H1 (cell line): ENCODE results near the gene TMEM131L. TPM values are rescaled to one million over a fixed set of nuclear protein-coding genes. Genes with fewer than 3 reads are reported as not detected.

Experiments used
- CTCF ChIA-PET: fragments of 300-600 bp; sonication (Branson Sonifier 250); formaldehyde crosslinking; loops from one replicate; lab custom pipeline; 2021; ENCODE audit not compliant: partially characterized antibody; lab: Charles Lee
- POLR2A ChIA-PET: fragments of 300-600 bp; sonication (Branson Sonifier 250); formaldehyde crosslinking; loops from one replicate; lab custom pipeline; 2021; ENCODE audit warnings: inconsistent platforms; ENCODE audit not compliant: partially characterized antibody; lab: Charles Lee
- DNase-seq, 2 experiments: peaks; one replicate each; pipeline versions ENCODE4 v3.0.0 to v3.0.0-alpha.2; 2010 to 2022; ENCODE audit warnings: low spot score in 2 of 2, low read depth in 1 of 2, mixed read lengths in 1 of 2
- FAIRE-seq: peaks from 2 replicates; lab custom pipeline; 2011; peaks lifted over from hg19 to GRCh38; lab: Jason Lieb, UNC
- H2AFZ ChIP-seq: 2 replicates; pipeline ENCODE4 v1.8.1; 2012; ENCODE audit warnings: low read length, inconsistent platforms
- H2AK5ac ChIP-seq: 2 replicates; pipeline ENCODE4 v1.6.1; 2013; ENCODE audit warnings: low read depth, low read length
- H2BK120ac ChIP-seq: replicated peaks from 2 replicates; pipeline ENCODE3; 2013; ENCODE audit warnings: low read depth, low read length, inconsistent platforms
- H2BK12ac ChIP-seq: 2 replicates; pipeline ENCODE4 v1.6.1; 2013; ENCODE audit warnings: low read depth, low read length
- H2BK15ac ChIP-seq: 2 replicates; pipeline ENCODE4 v1.6.1; 2013; ENCODE audit warnings: low read length
- H2BK20ac ChIP-seq: 2 replicates; pipeline ENCODE4 v1.6.1; 2013; ENCODE audit warnings: low read length
- H2BK5ac ChIP-seq: 2 replicates; pipeline ENCODE4 v1.6.1; 2013; ENCODE audit warnings: low read depth, low read length
- H3K14ac ChIP-seq: 2 replicates; pipeline ENCODE4 v1.6.1; 2013; ENCODE audit warnings: inconsistent platforms; ENCODE audit not compliant: insufficient read length
- H3K18ac ChIP-seq: 2 replicates; pipeline ENCODE4 v1.6.1; 2013; ENCODE audit warnings: low read length; ENCODE audit errors: extremely low read depth
- H3K23ac ChIP-seq: 2 replicates; pipeline ENCODE4 v1.6.1; 2013; ENCODE audit warnings: inconsistent platforms; ENCODE audit not compliant: insufficient read length
- H3K23me2 ChIP-seq: 2 replicates; pipeline ENCODE4 v1.6.1; 2013; ENCODE audit warnings: low read depth, low read length
- H3K27ac ChIP-seq: 2 replicates; pipeline ENCODE4 v1.6.1; 2011; ENCODE audit warnings: low read depth, low read length, inconsistent platforms
- H3K27me3 ChIP-seq, 4 experiments: replicated peaks in 1 of 4; 1 replicate in 1 of 4; 2 replicates in 3 of 4; pipeline versions ENCODE4 v1.6.1 to v1.8.1; 2011 to 2013; ENCODE audit warnings: low read length in 3 of 4, mild to moderate bottlenecking in 3 of 4, inconsistent platforms in 2 of 4, mixed read lengths in 2 of 4, moderate library complexity in 1 of 4; ENCODE audit not compliant: control insufficient read depth in 3 of 4, insufficient read depth in 3 of 4; ENCODE audit errors: extremely low read depth in 1 of 4
- H3K36me3 ChIP-seq, 4 experiments: 2 replicates each; pipeline versions ENCODE4 v1.6.1 to v1.8.1; 2011 to 2013; ENCODE audit warnings: mild to moderate bottlenecking in 4 of 4, low read length in 3 of 4, moderate library complexity in 2 of 4, control low read depth in 1 of 4, inconsistent platforms in 1 of 4; ENCODE audit not compliant: insufficient read depth in 4 of 4, control insufficient read depth in 2 of 4
- H3K4ac ChIP-seq: replicated peaks from 2 replicates; pipeline ENCODE3; 2013; ENCODE audit warnings: low read length, low read depth, mixed read lengths, inconsistent platforms; ENCODE audit not compliant: insufficient read length
- H3K4me1 ChIP-seq, 4 experiments: replicated peaks in 1 of 4; 1 replicate in 1 of 4; 2 replicates in 3 of 4; pipeline versions ENCODE4 v1.6.1 to v1.8.1; 2011 to 2013; ENCODE audit warnings: low read length in 3 of 4, inconsistent platforms in 2 of 4, mixed read lengths in 1 of 4; ENCODE audit not compliant: insufficient read depth in 4 of 4, control insufficient read depth in 3 of 4
- H3K4me2 ChIP-seq, 2 experiments: 2 replicates each; pipeline versions ENCODE4 v1.6.1 to v1.8.1; 2011 to 2013; ENCODE audit warnings: low read depth in 2 of 2, low read length in 2 of 2, control low read depth in 1 of 2, inconsistent platforms in 1 of 2, mild to moderate bottlenecking in 1 of 2; ENCODE audit not compliant: insufficient read depth in 1 of 2
- H3K4me3 ChIP-seq, 4 experiments: fragments of 200-600, 300-600 bp in 1 of 4; sonication (generic), shearing (Covaris generic), sonication (Bioruptor Twin) in 1 of 4; 2 replicates each; pipeline versions ENCODE4 v1.5.1 to v1.8.1; 2011 to 2016; ENCODE audit warnings: low read length in 4 of 4, low read depth in 3 of 4, control low read depth in 2 of 4, inconsistent platforms in 2 of 4, mild to moderate bottlenecking in 2 of 4, mixed read lengths in 1 of 4, moderate library complexity in 1 of 4; ENCODE audit not compliant: insufficient read depth in 2 of 4; ENCODE audit errors: extremely low read depth in 1 of 4
- H3K56ac ChIP-seq: replicated peaks from 2 replicates; pipeline ENCODE3; 2013; ENCODE audit warnings: low read depth, mild to moderate bottlenecking, mixed read lengths, low read length, inconsistent platforms; ENCODE audit not compliant: insufficient read length
- H3K79me1 ChIP-seq: 2 replicates; pipeline ENCODE4 v1.6.1; 2013; ENCODE audit warnings: low read depth, low read length, control low read depth
- H3K79me2 ChIP-seq, 2 experiments: 2 replicates each; pipeline versions ENCODE4 v1.6.1 to v1.8.1; 2012 to 2013; ENCODE audit warnings: low read length in 2 of 2, mild to moderate bottlenecking in 2 of 2, inconsistent platforms in 1 of 2; ENCODE audit not compliant: insufficient read depth in 2 of 2, control insufficient read depth in 1 of 2
- H3K9ac ChIP-seq, 4 experiments: replicated peaks in 1 of 4; 1 replicate in 1 of 4; 2 replicates in 3 of 4; pipeline versions ENCODE4 v1.6.1 to v1.8.1; 2011 to 2013; ENCODE audit warnings: low read depth in 3 of 4, low read length in 3 of 4, control low read depth in 2 of 4, mild to moderate bottlenecking in 2 of 4, moderate library complexity in 2 of 4, inconsistent platforms in 1 of 4; ENCODE audit errors: extremely low read depth in 1 of 4
- H3K9me3 ChIP-seq, 2 experiments: 2 replicates each; pipeline versions ENCODE4 v1.6.1 to v1.8.1; 2012 to 2013; ENCODE audit warnings: mild to moderate bottlenecking in 2 of 2, moderate library complexity in 2 of 2, control low read depth in 1 of 2, inconsistent platforms in 1 of 2, low read depth in 1 of 2, low read length in 1 of 2, mixed read lengths in 1 of 2; ENCODE audit not compliant: insufficient read depth in 2 of 2
- H4K20me1 ChIP-seq, 2 experiments: replicated peaks in 1 of 2; 2 replicates each; pipeline versions ENCODE3 to v1.8.1; 2011 to 2013; ENCODE audit warnings: inconsistent platforms in 2 of 2, low read length in 2 of 2, mild to moderate bottlenecking in 1 of 2; ENCODE audit not compliant: insufficient read depth in 2 of 2, control insufficient read depth in 1 of 2
- H4K5ac ChIP-seq: 2 replicates; pipeline ENCODE4 v1.6.1; 2013; ENCODE audit warnings: low read length, low read depth, mixed read lengths, inconsistent platforms; ENCODE audit not compliant: insufficient read length
- H4K8ac ChIP-seq: 2 replicates; pipeline ENCODE4 v1.8.0; 2013; ENCODE audit warnings: mild to moderate bottlenecking, moderate library complexity, low read length, inconsistent platforms; ENCODE audit not compliant: insufficient read depth; ENCODE audit errors: extremely low read depth
- H4K91ac ChIP-seq: replicated peaks from 2 replicates; pipeline ENCODE3; 2013; ENCODE audit warnings: low read length, mixed read lengths, inconsistent platforms; ENCODE audit not compliant: insufficient read length
- ATF3 ChIP-seq: IDR thresholded peaks from 2 replicates; pipeline ENCODE4 v1.6.1; 2011; ENCODE audit warnings: low read depth, mild to moderate bottlenecking, low read length; ENCODE audit not compliant: insufficient read depth
- CHD1 ChIP-seq: IDR thresholded peaks from 2 replicates; pipeline ENCODE4 v1.6.1; 2012; ENCODE audit warnings: low read depth, low read length, improper control_type of control experiment
- CTBP2 ChIP-seq: IDR thresholded peaks from 2 replicates; pipeline ENCODE4 v1.7.0; 2011; ENCODE audit warnings: borderline replicate concordance, mild to moderate bottlenecking, moderate library complexity, mixed read lengths, low read length; ENCODE audit not compliant: insufficient read depth, insufficient read length
- POU5F1 ChIP-seq: IDR thresholded peaks from 2 replicates; pipeline ENCODE4 v1.6.1; 2011; ENCODE audit warnings: low read depth, mild to moderate bottlenecking, low read length, moderate library complexity
- WGBS, 2 experiments: shearing (Covaris generic) in 1 of 2; methylation state at CpG; one replicate each; pipeline versions ENCODE4 v1.1.6 to v1.1.7; 2013 to 2015; ENCODE audit warnings: low lambda C conversion rate in 2 of 2, mixed read lengths in 2 of 2, inconsistent platforms in 1 of 2, low coverage in 1 of 2, missing lambda C conversion rate in 1 of 2; ENCODE audit not compliant: insufficient replicate concordance in 2 of 2, insufficient coverage in 1 of 2, insufficient read length in 1 of 2; ENCODE audit errors: extremely low coverage in 1 of 2, missing lambda C conversion rate in 1 of 2; 5-methylcytosine and 5-hydroxymethylcytosine counted together
- polyA plus RNA-seq, 7 experiments: library from polyadenylated mRNA; depleted of rRNA in 3 of 7; stranded (reverse) in 5 of 7; unstranded in 2 of 7; fragments of >200 nt in 5 of 7; fragments of 200-250 nt in 2 of 7; gene quantifications; 1 replicate in 5 of 7; 2 replicates in 1 of 7; 4 replicates in 1 of 7; pipeline versions ENCODE4 v1.2.1 to v1.2.3, GENCODE V29; 2011 to 2013; ENCODE audit warnings: missing spikeins in 2 of 7, mixed read lengths in 2 of 7
- total RNA-seq: library from RNA; stranded (reverse); fragmentation: NEBNext Ultra II Directional; extraction: Animal tissue kit (Norgen Biotek cat#: 25700); gene quantifications from 2 replicates; pipeline ENCODE4 v1.2.1, GENCODE V29; 2021

TMEM131L gene
- total and polyA plus RNA-seq, 2 of the 8 experiments (the other 6 are each of a cell fraction or from before 2014, with no cell fraction given) = 14.3 to 26.1 TPM

- peaks cover 3% of the 10 kb centered on the region; the same call in 1 of the 2 replicates for H3K79me1 ChIP-seq
- H4K8ac ChIP-seq = no peak overlapping the region
- no peak overlapping the region for H3K27ac ChIP-seq
- H2BK5ac ChIP-seq = no peak overlapping the region
- H2BK120ac ChIP-seq = no peak overlapping the region
- H4K20me1 ChIP-seq = no peaks in the 10 kb centered on the region
- no peak overlapping the region for H2AFZ ChIP-seq
- no peak for DNase-seq
- no peak overlapping the region for H3K14ac ChIP-seq
- H4K5ac ChIP-seq = no peak overlapping the region
- ChIA-PET CTCF (interaction anchor here (1.0 kb wide), 1 partner anchor 55 kb away, joined by 4 read pairs; no protein-coding TSS in a partner anchor), POLR2A (no interaction called here)
- no peak overlapping the region for H3K18ac ChIP-seq
- no peak overlapping the region for H2BK12ac ChIP-seq
- H3K4me1 ChIP-seq = no peaks in the 10 kb centered on the region
- no peak for FAIRE-seq
- no peak overlapping the region for H3K4me2 ChIP-seq
- peaks cover 0 to 8% (median 0%) of the 10 kb centered on the region in 4 experiments; a peak in 3 of 8 replicates for H3K36me3 ChIP-seq
- no peaks in the 10 kb centered on the region for H3K79me2 ChIP-seq
- no peak overlapping the region for H3K4me3 ChIP-seq
- no peaks in the 10 kb centered on the region for H3K9me3 ChIP-seq
- no peak overlapping the region for H3K56ac ChIP-seq
- H3K23ac ChIP-seq = no peak overlapping the region
- 96% methylated on average over 1 of the region's 1 CpG; no CpG with 5 or more reads in 1 of the 2 experiments for WGBS, 2 experiments
- H3K4ac ChIP-seq = no peak overlapping the region
- no peak overlapping the region for H2BK20ac ChIP-seq
- no peaks in the 10 kb centered on the region for H3K27me3 ChIP-seq
- no peak overlapping the region for H4K91ac ChIP-seq
- no peaks in the 10 kb centered on the region for H3K23me2 ChIP-seq
- H2AK5ac ChIP-seq = no peak overlapping the region
- no peak overlapping the region for H2BK15ac ChIP-seq
- H3K9ac ChIP-seq = no peak overlapping the region
- TF ChIP-seq CHD1 (no peak), CTBP2 (no peak), ATF3 (no peak), POU5F1 (no peak)
Measured at GRCh38 chr4:153579872-153580271, 113.7 kb downstream of the TMEM131L start.
